GM21526 (cell line): ENCODE measurements around the gene ACSS1.
A peak's percentile ranks its signal among the peaks of the same experiment; 100 is the strongest.

Experiments
- ATAC-seq: cut with Tn5 transposase; IDR thresholded peaks from one replicate; pipeline ENCODE4 v1.9.1; 2021; ENCODE audit warnings: moderate library complexity; ENCODE audit not compliant: unreplicated experiment, low FRiP score

Gene ACSS1

GRCh38 chr20:25058051-25058846, at the start of gene ACSS1:
Gene ACSS1, minus strand, starts transcription at chr20:25058139. Its CDS starts 37 bp downstream, at chr20:25058102.
- ATAC-seq = peak; percentile 63

GRCh38 chr20:25103526-25103925, 45.6 kb upstream of the ACSS1 start:
- ATAC-seq = no peak

GRCh38 chr20:25100914-25101313, 43.0 kb upstream of the ACSS1 start:
- ATAC-seq = no peak

DNA sequence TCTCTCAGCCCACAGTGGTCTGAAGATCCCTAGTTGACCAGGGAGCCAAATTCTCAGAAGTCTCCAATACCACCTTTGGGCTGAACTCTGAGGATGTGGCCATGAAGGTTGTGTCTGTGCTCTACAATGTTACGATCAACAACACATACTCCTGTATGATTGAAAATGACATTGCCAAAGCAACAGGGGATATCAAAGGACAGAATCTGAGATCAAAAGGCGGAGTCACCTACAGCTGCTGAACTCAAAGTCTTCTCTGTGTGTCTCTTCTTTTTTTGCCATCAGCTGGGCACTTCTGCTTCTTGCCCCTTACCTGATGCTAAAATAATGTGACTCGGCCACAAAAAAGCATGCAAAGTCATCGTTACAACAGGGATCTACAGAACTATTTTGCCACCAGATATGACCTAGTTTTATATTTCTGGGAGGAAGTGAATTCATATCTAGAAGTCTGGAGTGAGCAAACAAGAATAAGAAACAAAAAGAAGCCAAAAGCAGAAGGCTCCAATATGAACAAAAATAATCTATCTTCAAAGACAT, 41.7 kb upstream of the ACSS1 start:
- ATAC-seq = no peak

DNA sequence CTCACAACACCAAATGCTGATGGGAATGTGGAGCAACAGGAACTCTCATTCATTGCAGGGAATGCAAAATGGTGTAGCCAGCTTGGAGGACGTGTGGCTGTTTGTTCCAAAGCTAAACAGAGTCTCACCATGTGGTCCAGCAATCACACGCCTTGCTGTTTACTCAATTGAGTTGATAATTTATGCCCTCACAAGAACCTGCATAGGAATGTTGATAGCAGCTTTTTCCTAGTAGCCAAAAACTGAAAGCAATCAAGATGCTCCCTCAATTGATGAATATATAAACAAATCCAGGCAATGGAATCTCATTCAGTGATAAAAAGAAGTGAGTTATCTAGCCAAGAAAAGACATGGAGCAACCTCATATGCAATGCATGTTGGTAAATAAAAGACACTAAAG, 39.6 kb upstream of the ACSS1 start:
- ATAC-seq = no peak

- ATAC-seq = no peak
These were observed 32.8 kb upstream of the ACSS1 start for GRCh38 chr20:25090492-25091429.

DNA sequence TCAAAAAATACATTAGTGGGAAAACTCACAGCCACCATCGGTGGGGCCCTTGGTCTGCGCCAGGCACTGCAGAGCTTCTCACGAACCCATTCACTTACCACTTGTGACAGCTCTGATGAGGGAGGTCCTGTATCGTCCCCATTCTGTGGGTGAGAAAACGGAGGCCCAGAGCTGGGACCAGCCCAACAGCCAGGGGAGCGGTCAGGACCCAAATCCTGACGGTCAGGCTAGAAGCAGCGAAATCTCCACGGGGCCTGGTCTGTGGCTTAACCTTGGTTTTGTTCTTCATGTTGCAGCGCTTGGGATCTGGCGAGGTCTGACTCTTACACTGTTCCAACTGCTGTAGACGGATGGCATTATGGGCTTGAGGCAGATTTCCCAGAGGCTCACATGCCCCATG, 31.7 kb upstream of the ACSS1 start:
- no peak for ATAC-seq

- no peak for ATAC-seq
These were observed 31.2 kb upstream of the ACSS1 start for GRCh38 chr20:25089096-25089495.

DNA sequence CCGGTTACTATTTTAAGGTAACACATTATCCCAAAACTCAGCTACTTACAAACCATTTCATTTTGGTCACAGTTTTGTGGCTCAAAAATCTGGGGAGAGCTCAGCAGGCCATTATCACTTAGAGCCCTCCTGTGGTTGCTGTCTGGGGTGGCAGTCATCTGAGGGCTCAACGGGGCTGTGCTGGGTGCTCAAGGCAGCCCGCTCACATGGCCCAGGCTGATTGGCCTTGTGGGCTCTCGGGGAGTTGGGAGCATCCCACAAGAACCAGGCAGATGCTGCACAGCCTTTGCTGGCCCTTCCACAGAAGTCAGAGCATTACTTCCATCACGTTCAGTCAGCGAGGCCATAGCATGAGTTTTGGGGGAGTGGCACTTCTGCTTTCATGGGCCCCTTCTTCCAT, 30.3 kb upstream of the ACSS1 start:
- ATAC-seq = no peak

- no peak for ATAC-seq
These were observed 29.4 kb upstream of the ACSS1 start for GRCh38 chr20:25087186-25087929.

DNA sequence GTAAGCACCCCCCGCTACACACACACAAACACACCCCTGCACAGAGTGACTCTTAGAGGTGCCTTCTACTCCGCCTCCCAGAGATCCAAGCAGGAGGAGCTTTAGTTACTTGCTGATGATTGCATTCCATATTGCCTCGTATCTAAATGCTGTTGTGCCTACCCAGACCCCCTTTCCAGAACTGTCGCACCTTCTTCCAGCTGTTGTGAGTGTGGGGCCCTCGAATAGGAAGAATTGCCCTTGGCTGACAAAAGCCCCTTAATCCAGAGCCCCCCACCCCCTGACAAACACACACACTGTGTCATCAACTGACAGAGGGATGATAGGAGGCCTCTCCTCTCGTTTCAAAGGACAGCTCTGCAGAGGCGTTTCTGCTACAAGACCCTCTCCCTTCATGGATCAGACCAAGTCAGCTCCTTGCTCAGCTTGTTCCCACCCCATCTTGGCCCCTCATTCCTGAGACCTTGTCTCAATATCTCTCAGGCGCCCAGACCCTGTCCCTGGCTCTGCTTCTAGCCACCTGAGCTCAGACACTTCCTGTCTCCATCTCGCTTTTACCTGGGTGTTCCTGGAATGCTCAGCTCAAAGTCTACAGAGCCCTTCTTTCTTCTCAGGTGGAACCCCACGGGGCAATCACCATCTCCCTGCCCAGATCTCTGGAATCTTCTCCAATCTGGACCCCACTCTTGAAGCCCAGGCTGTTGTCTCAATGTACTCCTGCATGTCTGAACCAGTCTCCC, 28.0 kb upstream of the ACSS1 start:
- ATAC-seq = no peak

DNA sequence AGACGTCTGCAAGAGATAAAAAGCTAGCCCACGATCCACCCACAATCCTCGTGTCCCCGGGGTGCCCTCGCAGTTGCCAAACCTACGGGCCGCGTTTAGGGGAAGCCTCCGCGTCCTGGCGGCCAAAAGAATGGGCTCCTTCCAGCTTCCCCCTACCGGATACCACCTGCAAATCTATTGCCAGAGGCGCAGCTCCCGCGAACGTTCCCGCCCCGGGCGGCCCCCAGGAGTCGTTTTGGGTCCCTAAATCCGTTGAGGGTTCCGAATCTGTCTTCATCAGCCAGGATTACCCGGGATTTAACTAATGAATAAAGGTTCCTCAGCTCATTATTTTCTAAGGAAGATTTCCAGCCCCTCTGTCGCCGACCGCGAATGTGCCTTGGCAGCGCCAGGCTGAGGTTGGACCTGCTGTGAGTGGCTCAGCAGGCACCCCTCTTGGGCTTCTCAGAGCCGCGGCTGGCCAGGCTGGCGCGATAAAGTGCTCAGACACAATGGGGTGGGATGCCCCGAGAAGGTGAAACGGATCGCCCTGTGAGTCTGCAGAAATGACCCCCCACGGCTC, 26.8 kb upstream of the ACSS1 start:
- ATAC-seq = no peak

DNA sequence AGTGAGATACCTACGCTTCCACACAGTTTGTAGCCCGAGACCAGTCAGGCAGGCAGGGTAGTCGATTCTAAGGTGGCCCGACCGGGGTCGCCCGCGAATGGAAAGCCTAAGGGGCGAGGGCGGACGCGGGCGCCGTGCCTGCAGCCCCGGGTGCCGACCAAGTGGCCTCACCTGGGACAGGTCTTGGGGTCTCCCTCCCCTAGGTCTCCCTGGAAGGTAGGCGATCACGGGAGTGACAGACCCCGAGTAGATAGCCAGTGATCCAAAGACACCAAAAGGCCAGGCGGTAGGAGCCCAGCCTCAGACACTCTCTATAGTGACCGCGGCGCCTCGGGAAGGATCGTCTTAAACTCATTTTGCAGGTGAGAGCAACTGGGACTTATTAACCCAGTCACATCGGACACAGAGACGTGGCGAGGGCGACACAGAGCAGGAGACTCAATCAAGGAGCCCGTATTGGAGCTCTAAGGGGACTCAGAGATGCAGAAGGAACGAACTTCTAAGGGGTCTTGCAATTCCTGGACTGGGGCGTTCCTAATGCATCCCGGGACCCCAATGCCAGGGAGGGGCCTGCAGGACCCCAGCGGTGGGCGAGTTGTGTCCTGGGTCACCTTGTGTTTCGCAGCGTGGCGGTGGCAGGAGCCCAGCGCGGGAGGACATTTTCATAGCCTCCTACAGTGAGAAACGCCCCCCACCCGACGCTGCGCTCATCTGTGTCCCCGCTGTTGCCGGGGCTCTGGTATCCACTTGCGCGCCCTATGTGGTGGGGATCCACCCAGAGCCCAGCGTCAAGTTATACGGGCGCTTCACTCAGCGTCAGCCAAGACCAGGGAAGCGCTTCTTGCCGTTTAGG, 26.1 kb upstream of the ACSS1 start:
- ATAC-seq = no peak

DNA sequence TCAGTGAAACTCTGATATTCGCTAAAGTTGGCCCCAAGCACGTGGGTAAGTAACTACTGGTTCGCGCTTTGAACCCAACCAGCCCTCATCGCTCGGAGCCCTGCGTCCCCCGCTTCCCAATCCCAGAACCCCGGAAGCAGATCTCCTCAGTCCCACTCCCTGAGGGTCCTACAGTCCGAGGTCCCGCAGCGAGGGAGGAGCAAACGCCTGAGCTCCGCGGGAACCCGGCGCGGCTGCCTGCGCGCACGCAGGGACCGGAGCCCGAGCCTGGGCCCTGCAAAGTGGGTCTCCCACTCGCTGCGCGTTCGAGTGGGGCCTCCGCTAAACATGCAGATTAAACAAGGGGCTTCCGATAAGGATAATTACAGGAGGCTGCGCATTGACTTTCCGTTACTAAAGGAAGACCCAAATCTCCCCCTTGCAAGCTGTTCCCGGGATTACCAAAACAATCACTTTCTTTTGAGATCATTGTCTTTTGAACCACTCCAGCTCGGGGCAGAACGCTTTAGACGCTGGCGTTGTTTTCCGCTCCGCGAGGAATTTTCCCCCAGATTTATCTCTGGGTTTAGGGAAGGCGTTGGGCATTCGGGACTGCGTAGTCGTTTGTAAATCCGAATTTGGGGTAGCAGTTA, 25.3 kb upstream of the ACSS1 start:
- no peak for ATAC-seq

DNA sequence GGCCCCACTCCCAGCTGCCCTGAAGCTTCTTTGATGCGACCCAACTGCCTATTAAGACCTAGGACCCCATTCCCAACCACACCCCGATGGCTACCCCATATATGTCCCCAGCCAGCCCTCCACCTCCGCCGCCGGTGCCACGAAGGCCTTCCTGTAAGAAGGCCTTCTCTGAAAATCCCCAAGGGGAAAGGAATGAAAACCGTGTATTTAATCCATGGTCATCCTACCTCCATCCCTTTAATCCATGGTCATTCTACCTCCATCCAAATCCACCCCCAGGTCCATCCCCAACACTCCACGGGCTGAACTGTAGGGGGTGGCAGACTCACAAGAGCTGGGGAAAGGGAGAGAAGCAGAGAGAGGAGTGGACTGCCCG, 24.5 kb upstream of the ACSS1 start:
- ATAC-seq = no peak

DNA sequence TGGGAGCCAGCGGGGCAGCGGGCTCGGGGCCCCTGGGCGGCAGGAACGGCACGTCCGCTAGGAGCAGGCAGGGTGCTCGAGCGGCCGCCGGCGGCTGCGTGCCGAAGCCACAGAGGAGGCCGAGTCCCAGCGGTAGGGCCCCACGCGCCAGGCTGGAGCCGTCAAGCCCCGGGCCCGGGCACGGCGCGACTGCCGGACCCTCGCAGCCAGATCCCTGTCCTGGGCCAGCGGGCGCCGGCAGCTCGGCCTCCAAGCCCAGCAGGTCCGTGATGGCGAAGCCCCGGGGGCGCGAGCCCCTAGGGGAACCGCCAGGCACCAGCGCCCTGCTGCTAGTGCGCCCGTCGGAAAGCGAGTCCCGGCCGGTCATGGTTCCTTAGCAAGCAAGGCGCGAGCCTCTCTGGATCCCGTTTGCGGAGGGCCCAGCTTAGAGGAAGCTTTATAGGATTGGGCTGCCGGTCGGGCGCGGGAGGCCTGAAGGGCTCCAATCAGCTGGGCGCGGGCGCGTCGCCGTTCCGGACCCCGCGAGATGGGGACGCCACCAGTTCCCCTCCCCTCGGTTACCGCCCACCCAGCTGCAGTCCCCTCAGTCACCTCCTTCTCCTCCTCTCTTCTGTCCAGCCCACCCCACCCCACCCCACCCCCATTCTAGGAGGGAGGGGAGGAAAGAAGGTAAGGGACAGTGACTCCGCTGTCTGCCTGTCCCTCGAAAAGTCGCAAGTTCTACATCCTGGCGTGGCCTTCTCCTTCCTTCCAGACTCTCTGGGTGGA, 24.0 kb upstream of the ACSS1 start, which contains the start of gene VSX1:
TSS of gene VSX1 (minus strand) at position 412 of the 768 bp plus-strand sequence. CDS start at position 367, 45 bp downstream.
- no peak for ATAC-seq

DNA sequence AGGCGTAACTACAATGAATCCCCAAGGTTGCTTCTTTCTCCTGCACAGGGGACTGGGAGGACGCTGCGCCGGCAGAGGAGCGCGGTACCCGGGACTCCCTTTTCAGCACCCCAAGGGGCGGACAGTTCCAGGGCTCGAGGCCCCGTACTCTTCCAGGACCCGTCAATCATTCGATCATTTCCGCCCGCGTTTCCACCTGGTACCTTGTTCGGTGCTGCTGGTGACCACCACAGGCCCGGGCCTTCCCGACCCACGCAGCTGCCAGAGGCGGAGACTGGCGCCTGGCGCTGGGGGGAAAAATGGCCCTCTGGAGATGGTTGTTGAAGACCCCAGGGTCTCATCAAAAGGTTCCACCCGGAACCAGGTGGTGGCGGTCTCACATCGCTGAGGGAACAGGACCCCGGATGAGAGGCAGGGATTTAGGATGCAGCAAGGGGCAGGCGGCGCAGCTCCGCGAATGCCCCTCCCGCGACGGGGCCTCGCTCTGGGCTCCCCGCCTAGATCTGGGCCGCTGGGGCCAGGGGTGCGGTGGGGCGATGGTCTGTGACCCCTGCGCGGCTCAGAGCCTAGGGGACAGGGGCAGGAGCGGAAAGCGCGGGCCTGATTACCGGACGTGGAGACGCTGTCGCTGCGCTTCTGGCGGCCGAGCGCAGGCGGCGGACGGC, 23.3 kb upstream of the ACSS1 start:
- ATAC-seq = no peak
